ENCODE results near the gene ADGRA1. TPM values are rescaled to one million over a fixed set of nuclear protein-coding genes. Genes with fewer than 3 reads are reported as not detected.

The ADGRA1 gene
- total RNA-seq, 3 donors from 2014 or later (not counting 1 experiment from before 2014, with no cell fraction given): not detected

- H3K27ac Mint-ChIP-seq: no peak overlapping the region
These were observed 7.7 kb upstream of the ADGRA1 start for GRCh38 chr10:133079836-133080682.

GRCh38 chr10:133080683-133081040, 7.1 kb upstream of the ADGRA1 start:
- no peak overlapping the region for H3K4me3 Mint-ChIP-seq
- H3K4me1 Mint-ChIP-seq: no peaks in the 10 kb centered on the region
- no peak for ATAC-seq
- no peaks in the 10 kb centered on the region for H3K9me3 ChIP-seq (ENCODE audit: control insufficient read depth, insufficient read depth, low read length)
- H3K27me3 Mint-ChIP-seq (ENCODE audit: low read depth in 2 of 2): no peaks in the 10 kb centered on the region
- no peaks in the 10 kb centered on the region for H3K36me3 ChIP-seq (ENCODE audit: control insufficient read depth, insufficient read depth, low read length)
- H3K27me3 ChIP-seq (ENCODE audit: control insufficient read depth, insufficient read depth, low read length): no peaks in the 10 kb centered on the region
- no peak overlapping the region for H3K27ac ChIP-seq (ENCODE audit: low read length)
- 82% methylated on average over 7 of the region's 7 CpGs for WGBS (ENCODE audit: insufficient coverage)
- no peak for DNase-seq
- no peaks in the 10 kb centered on the region for H3K9me3 Mint-ChIP-seq
- no peak for TF ChIP-seq CTCF (IDR thresholded peaks at IDR 0.05)
- no peaks in the 10 kb centered on the region for H3K36me3 Mint-ChIP-seq
- H3K4me1 ChIP-seq (ENCODE audit: control insufficient read depth, insufficient read depth, low read length): no peaks in the 10 kb centered on the region
- H3K4me3 ChIP-seq (ENCODE audit: low read length): no peak overlapping the region
- intact Hi-C loops (cut with micrococcal nuclease): no loop called here
- H3K27ac Mint-ChIP-seq: no peak overlapping the region

More at GRCh38 chr10:133079836-133080682, 7.7 kb upstream of the ADGRA1 start:
- Mint-ChIP-seq H3K9me3 (no peaks in the 10 kb centered on the region), H3K4me3 (no peak overlapping the region), H3K27me3 (ENCODE audit: low read depth in 2 of 2) (no peaks in the 10 kb centered on the region), H3K4me1 (no peaks in the 10 kb centered on the region), H3K36me3 (no peaks in the 10 kb centered on the region)
- Histone ChIP-seq H3K27me3 (ENCODE audit: control insufficient read depth, insufficient read depth, low read length) (no peaks in the 10 kb centered on the region), H3K9me3 (ENCODE audit: control insufficient read depth, insufficient read depth, low read length) (no peaks in the 10 kb centered on the region), H3K4me3 (ENCODE audit: low read length) (no peak overlapping the region), H3K27ac (ENCODE audit: low read length) (no peak overlapping the region), H3K36me3 (ENCODE audit: control insufficient read depth, insufficient read depth, low read length) (no peaks in the 10 kb centered on the region), H3K4me1 (ENCODE audit: control insufficient read depth, insufficient read depth, low read length) (no peaks in the 10 kb centered on the region)
- WGBS (ENCODE audit: insufficient coverage): 69% methylated on average over 39 of the region's 39 CpGs
- ATAC-seq (no peak), DNase-seq (no peak)
- no peak for TF ChIP-seq CTCF (IDR thresholded peaks at IDR 0.05)
- intact Hi-C loops (cut with micrococcal nuclease): no loop called here

- 87% methylated on average over 16 of the region's 16 CpGs for WGBS (ENCODE audit: insufficient coverage)
- no peaks in the 10 kb centered on the region for H3K36me3 Mint-ChIP-seq
These were observed 6.1 kb upstream of the ADGRA1 start for GRCh38 chr10:133081636-133082035.

More at GRCh38 chr10:133081636-133082035, 6.1 kb upstream of the ADGRA1 start:
- no peaks in the 10 kb centered on the region for H3K4me1 ChIP-seq (ENCODE audit: control insufficient read depth, insufficient read depth, low read length)
- no peak overlapping the region for H3K27ac ChIP-seq (ENCODE audit: low read length)
- Mint-ChIP-seq H3K27me3 (ENCODE audit: low read depth in 2 of 2) (no peaks in the 10 kb centered on the region), H3K4me1 (no peaks in the 10 kb centered on the region), H3K9me3 (no peaks in the 10 kb centered on the region), H3K27ac (no peak overlapping the region), H3K4me3 (no peak overlapping the region)
- no peak for TF ChIP-seq CTCF (IDR thresholded peaks at IDR 0.05)
- peaks cover 3% of the 10 kb centered on the region for H3K27me3 ChIP-seq (ENCODE audit: control insufficient read depth, insufficient read depth, low read length)
- DNase-seq: no peak
- no peak overlapping the region for H3K4me3 ChIP-seq (ENCODE audit: low read length)
- H3K36me3 ChIP-seq (ENCODE audit: control insufficient read depth, insufficient read depth, low read length): no peaks in the 10 kb centered on the region
- ATAC-seq: no peak
- intact Hi-C loops (cut with micrococcal nuclease): no loop called here
- H3K9me3 ChIP-seq (ENCODE audit: control insufficient read depth, insufficient read depth, low read length): no peaks in the 10 kb centered on the region
